Activated B cell treated with CpG ODN at 0.5 μM for 24 hours (primary cell): Measurements from ENCODE around the gene C22orf15. TPM values are rescaled to one million over a fixed set of nuclear protein-coding genes. Genes with fewer than 3 reads are reported as not detected.
A peak's percentile ranks its signal among the peaks of the same experiment; 100 is the strongest.

Experiments
- ATAC-seq: fragments of 200-7000 bp; cut with Tn5 transposase; one replicate; pipeline ENCODE4 v1.10.0; 2021; ENCODE audit warnings: low read depth, mild to moderate bottlenecking, moderate library complexity
- CTCF ChIA-PET: fragments of 350-600 bp; sonication (Branson Sonifier 250); formaldehyde crosslinking; loops from one replicate; lab custom pipeline; 2021; ENCODE audit warnings: antibody characterized with exemption; lab: Charles Lee
- POLR2A ChIA-PET: fragments of 350-600 bp; sonication (Branson Sonifier 250); formaldehyde crosslinking; loops from one replicate; lab custom pipeline; 2021; ENCODE audit warnings: antibody characterized with exemption; lab: Charles Lee
- DNase-seq: peaks from one replicate; pipeline ENCODE4 v3.0.0; 2022
- H3K27ac Mint-ChIP-seq: one replicate; pipeline ENCODE4 v1.8.0; 2020; ENCODE audit warnings: mixed read lengths
- H3K27me3 Mint-ChIP-seq: one replicate; pipeline ENCODE4 v1.8.0; 2021; ENCODE audit warnings: mixed read lengths
- H3K36me3 Mint-ChIP-seq: one replicate; pipeline ENCODE4 v1.8.0; 2021; ENCODE audit warnings: low read depth, mixed read lengths
- H3K4me1 Mint-ChIP-seq: one replicate; pipeline ENCODE4 v1.8.0; 2021; ENCODE audit warnings: mixed read lengths
- H3K4me3 Mint-ChIP-seq: one replicate; pipeline ENCODE4 v1.8.0; 2020; ENCODE audit warnings: mild to moderate bottlenecking, mixed read lengths
- H3K9me3 Mint-ChIP-seq: one replicate; pipeline ENCODE4 v1.8.0; 2020; ENCODE audit warnings: mixed read lengths
- intact Hi-C: fragments of 100-400 bp; cut with micrococcal nuclease; formaldehyde crosslinking; loops from one replicate; pipeline ENCODE4 v1.15.1; 2024
- total RNA-seq: library from RNA; stranded (reverse); gene quantifications from 2 replicates; pipeline ENCODE4 v1.2.3, GENCODE V29; 2022
- TF ChIP-seq, protein P1 (sequence below): fragments of 200-600 bp; IDR thresholded peaks from one replicate; pipeline ENCODE4 v1.8.0; 2022; ENCODE audit warnings: antibody characterized with exemption, mild to moderate bottlenecking

Gene C22orf15
- total RNA-seq, 1 donor from 2014 or later: 0.31 TPM

DNA sequence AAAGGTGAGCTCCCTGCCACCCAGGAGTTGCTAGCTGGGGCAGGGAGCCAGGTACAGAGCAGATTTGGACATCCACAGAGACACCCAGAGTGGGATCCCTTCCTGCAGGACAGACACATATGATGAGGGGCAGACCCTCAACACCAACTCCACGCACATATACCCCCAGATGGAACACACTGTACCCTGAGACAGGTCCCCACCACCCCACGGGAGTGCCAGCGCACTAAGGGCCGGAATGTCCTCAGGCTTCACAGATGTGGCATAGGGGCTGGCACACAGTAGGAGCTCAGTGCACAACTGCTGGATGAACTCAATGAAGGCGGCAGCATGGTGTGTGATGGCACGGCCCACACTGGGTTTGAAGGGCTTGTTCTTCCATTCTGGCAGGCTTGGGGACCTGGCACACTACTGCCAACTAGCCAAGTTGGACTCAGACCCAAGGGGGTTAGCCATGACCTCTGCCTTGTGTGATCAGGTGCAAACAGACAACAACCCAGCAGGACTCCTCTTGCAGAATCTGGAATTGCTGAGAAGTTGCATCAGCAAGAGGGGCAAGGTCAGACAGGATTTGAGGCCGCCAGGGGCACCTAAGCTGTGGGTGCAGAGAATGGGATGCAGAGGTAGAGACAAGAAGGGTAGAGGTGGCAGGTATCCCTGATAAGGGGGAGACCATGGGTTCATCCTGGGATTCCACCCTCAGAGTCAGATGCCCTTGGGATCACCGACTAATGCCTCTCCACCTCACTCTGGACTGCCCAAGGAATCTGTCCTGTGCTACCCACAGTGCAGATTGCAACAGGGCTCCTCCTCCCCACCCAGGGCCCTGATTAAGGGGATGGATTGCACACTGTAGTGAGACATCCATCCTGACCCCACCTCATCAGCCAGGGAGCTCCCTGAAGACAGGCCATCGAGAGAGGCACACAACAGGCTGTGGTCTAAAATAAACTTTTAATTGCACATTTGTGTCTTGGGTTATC lies 2.4 kb downstream of the C22orf15 start:
- DNase-seq (no peak), ATAC-seq (no peak)
- POLR2A ChIA-PET: interaction anchor here (0.5 to 11.8 kb wide), 5 partner anchors 12 to 624 kb away, joined by 3 to 229 read pairs (median 6); partner anchors contain the start of genes SLC2A11, VPREB3 and ZNF70
- H3K27ac Mint-ChIP-seq: peak overlapping the region; percentile 62
- CTCF ChIA-PET: interaction anchor here (0.9 to 2.7 kb wide), 3 partner anchors 10 to 84 kb away, joined by 3 to 7 read pairs (median 5); no protein-coding TSS in a partner anchor
- peaks cover 14% of the 10 kb centered on the region for H3K36me3 Mint-ChIP-seq
- H3K9me3 Mint-ChIP-seq: no peaks in the 10 kb centered on the region
- H3K27me3 Mint-ChIP-seq: no peaks in the 10 kb centered on the region
- H3K4me1 Mint-ChIP-seq: peaks cover 65% of the 10 kb centered on the region
- intact Hi-C loops: loop anchor here (5.0 to 10.0 kb wide), 3 partner anchors 48 to 223 kb away; no protein-coding TSS in a partner anchor
- peak overlapping the region; percentile 50 for H3K4me3 Mint-ChIP-seq
- TF ChIP-seq, protein P1, sequence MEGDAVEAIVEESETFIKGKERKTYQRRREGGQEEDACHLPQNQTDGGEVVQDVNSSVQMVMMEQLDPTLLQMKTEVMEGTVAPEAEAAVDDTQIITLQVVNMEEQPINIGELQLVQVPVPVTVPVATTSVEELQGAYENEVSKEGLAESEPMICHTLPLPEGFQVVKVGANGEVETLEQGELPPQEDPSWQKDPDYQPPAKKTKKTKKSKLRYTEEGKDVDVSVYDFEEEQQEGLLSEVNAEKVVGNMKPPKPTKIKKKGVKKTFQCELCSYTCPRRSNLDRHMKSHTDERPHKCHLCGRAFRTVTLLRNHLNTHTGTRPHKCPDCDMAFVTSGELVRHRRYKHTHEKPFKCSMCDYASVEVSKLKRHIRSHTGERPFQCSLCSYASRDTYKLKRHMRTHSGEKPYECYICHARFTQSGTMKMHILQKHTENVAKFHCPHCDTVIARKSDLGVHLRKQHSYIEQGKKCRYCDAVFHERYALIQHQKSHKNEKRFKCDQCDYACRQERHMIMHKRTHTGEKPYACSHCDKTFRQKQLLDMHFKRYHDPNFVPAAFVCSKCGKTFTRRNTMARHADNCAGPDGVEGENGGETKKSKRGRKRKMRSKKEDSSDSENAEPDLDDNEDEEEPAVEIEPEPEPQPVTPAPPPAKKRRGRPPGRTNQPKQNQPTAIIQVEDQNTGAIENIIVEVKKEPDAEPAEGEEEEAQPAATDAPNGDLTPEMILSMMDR: no peak

DNA sequence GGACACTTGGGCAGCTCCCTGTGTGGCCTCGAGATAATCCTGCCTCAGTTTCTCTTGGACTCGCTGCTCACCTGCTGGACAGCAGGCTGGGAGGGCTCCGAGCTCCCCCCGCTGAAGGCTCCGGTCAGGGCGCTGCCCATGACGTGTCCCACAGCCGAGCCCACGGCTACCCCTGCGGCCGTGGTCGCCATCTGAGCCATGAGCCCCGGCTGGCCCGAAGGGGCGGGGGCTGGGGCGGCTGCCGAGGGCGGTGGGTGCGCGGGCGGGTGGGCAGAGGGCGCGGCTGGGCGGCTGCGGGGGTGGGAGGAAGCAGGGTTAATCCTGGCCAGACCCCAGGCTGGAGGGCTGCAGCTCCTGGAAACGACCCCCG lies 4.5 kb downstream of the C22orf15 start:
- Mint-ChIP-seq H3K4me3 (peak overlapping the region; percentile 86), H3K27ac (peak overlapping the region; percentile 50), H3K27me3 (no peaks in the 10 kb centered on the region), H3K4me1 (peaks cover 78% of the 10 kb centered on the region), H3K9me3 (no peaks in the 10 kb centered on the region), H3K36me3 (peaks cover 14% of the 10 kb centered on the region)
- DNase-seq: no peak
- ChIA-PET CTCF (interaction anchor here (0.7 to 4.0 kb wide), 3 partner anchors 78 to 176 kb away, joined by 3 to 31 read pairs (median 4); no protein-coding TSS in a partner anchor), POLR2A (interaction anchor here (0.6 to 11.8 kb wide), 11 partner anchors 14 to 90 kb away, joined by 3 to 229 read pairs (median 3); partner anchors contain the start of genes DERL3, SLC2A11, VPREB3 and ZNF70)
- intact Hi-C loops: loop anchor here (5.0 to 10.0 kb wide), 3 partner anchors 50 to 225 kb away; no protein-coding TSS in a partner anchor
- ATAC-seq: no peak
- TF ChIP-seq, protein P1: no peak

- ChIA-PET CTCF (interaction anchor here (0.7 to 4.0 kb wide), 3 partner anchors 82 to 177 kb away, joined by 4 to 31 read pairs (median 4); partner anchors contain the start of gene SLC2A11), POLR2A (interaction anchor here (0.8 to 11.8 kb wide), 11 partner anchors 15 to 126 kb away, joined by 3 to 229 read pairs (median 4); partner anchors contain the start of genes DERL3, MIF, SLC2A11 and VPREB3)
- Mint-ChIP-seq H3K4me3 (peak within 1 kb of the TSS; percentile 86), H3K9me3 (no peaks in the 10 kb centered on the region), H3K4me1 (peaks cover 74% of the 10 kb centered on the region), H3K27me3 (no peaks in the 10 kb centered on the region), H3K27ac (peak within 1 kb of the TSS; percentile 73), H3K36me3 (peaks cover 14% of the 10 kb centered on the region)
- TF ChIP-seq, protein P1: no peak
- intact Hi-C loops: loop anchor here (1.0 to 10.0 kb wide), 6 partner anchors 16 to 226 kb away; partner anchors contain the start of gene MIF
- DNase-seq (peak; percentile 81), ATAC-seq (peak; percentile 66)
Observed at GRCh38 chr22:23767673-23768548, 5.1 kb downstream of the C22orf15 start, which contains the start of gene CHCHD10. TSS of gene CHCHD10 (minus strand) at chr22:23767972. CDS start at chr22:23767874, 98 bp downstream.

GRCh38 chr22:23769321-23769965 lies 6.7 kb downstream of the C22orf15 start:
- Mint-ChIP-seq H3K27me3 (no peaks in the 10 kb centered on the region), H3K4me1 (peaks cover 67% of the 10 kb centered on the region), H3K27ac (peak overlapping the region; percentile 30), H3K36me3 (peaks cover 11% of the 10 kb centered on the region), H3K4me3 (peak overlapping the region; percentile 57), H3K9me3 (no peaks in the 10 kb centered on the region)
- no peak for ATAC-seq
- ChIA-PET CTCF (interaction anchor here (0.7 to 4.0 kb wide), 3 partner anchors 57 to 80 kb away, joined by 4 to 31 read pairs (median 7); no protein-coding TSS in a partner anchor), POLR2A (interaction anchor here (0.7 to 11.8 kb wide), 7 partner anchors 16 to 88 kb away, joined by 4 to 229 read pairs (median 5); partner anchors contain the start of genes SLC2A11, VPREB3 and ZNF70)
- TF ChIP-seq, protein P1: no peak
- intact Hi-C loops: loop anchor here (5.0 to 10.0 kb wide), 3 partner anchors 52 to 227 kb away; no protein-coding TSS in a partner anchor
- no peak for DNase-seq
